NCI-H2227 (cell line): ENCODE data around the gene KITLG.
"Not testable (repeated sequence)": the region's sequence is repeated elsewhere in the genome, so short reads cannot be mapped to it uniquely, and the experiment has no call there.

ENCODE experiments used
- DNase-seq: peaks from one replicate; lab custom pipeline; 2025; ENCODE audit not compliant: unreplicated experiment; lab: John Stamatoyannopoulos, UW

The KITLG gene

GRCh38 chr12:88577537-88577936, 2.7 kb downstream of the KITLG start:
- peak; percentile 17 for DNase-seq

GRCh38 chr12:88576866-88577265, 3.4 kb downstream of the KITLG start:
- DNase-seq: no peak

- no peak for DNase-seq
Measured at GRCh38 chr12:88575361-88575970, 4.8 kb downstream of the KITLG start.

- DNase-seq: no peak
Measured at GRCh38 chr12:88574278-88574677, 6.0 kb downstream of the KITLG start.

GRCh38 chr12:88573583-88573982, 6.7 kb downstream of the KITLG start:
- DNase-seq: no peak

GRCh38 chr12:88572781-88573549, 7.3 kb downstream of the KITLG start:
- DNase-seq: no peak

GRCh38 chr12:88571543-88571942, 8.7 kb downstream of the KITLG start:
- DNase-seq: no peak

GRCh38 chr12:88570103-88570502, 10.2 kb downstream of the KITLG start:
- DNase-seq: no peak

- DNase-seq: no peak
Measured at GRCh38 chr12:88566430-88566829, 13.8 kb downstream of the KITLG start.

GRCh38 chr12:88562846-88563582, 17.3 kb downstream of the KITLG start:
- no peak for DNase-seq

- no peak for DNase-seq
Measured at GRCh38 chr12:88562151-88562550, 18.1 kb downstream of the KITLG start.

- DNase-seq: no peak
Measured at GRCh38 chr12:88559772-88560171, 20.5 kb downstream of the KITLG start.

- no peak for DNase-seq
Measured at GRCh38 chr12:88559199-88559598, 21.1 kb downstream of the KITLG start.

- DNase-seq: no peak
Measured at GRCh38 chr12:88558340-88558867, 21.9 kb downstream of the KITLG start.

GRCh38 chr12:88556213-88556774, 24.0 kb downstream of the KITLG start:
- DNase-seq: no peak

- DNase-seq: peak; percentile 8
Measured at GRCh38 chr12:88553941-88554658, 26.2 kb downstream of the KITLG start.

- DNase-seq: no peak
Measured at GRCh38 chr12:88552610-88553079, 27.6 kb downstream of the KITLG start.

GRCh38 chr12:88549929-88550328, 30.3 kb downstream of the KITLG start:
- no peak for DNase-seq

- not testable (repeated sequence) for DNase-seq
Measured at GRCh38 chr12:88547949-88548348, 32.3 kb downstream of the KITLG start.

- DNase-seq: no peak
Measured at GRCh38 chr12:88546853-88547252, 33.4 kb downstream of the KITLG start.

- DNase-seq: no peak
Measured at GRCh38 chr12:88546226-88546625, 34.0 kb downstream of the KITLG start.
